H1 (cell line): Measurements from ENCODE around the gene ELANE. TPM values are rescaled to one million over a fixed set of nuclear protein-coding genes. Genes with fewer than 3 reads are reported as not detected.

Experiments used
- CTCF ChIA-PET: fragments of 300-600 bp; sonication (Branson Sonifier 250); formaldehyde crosslinking; loops from one replicate; lab custom pipeline; 2021; ENCODE audit not compliant: partially characterized antibody; lab: Charles Lee
- POLR2A ChIA-PET: fragments of 300-600 bp; sonication (Branson Sonifier 250); formaldehyde crosslinking; loops from one replicate; lab custom pipeline; 2021; ENCODE audit warnings: inconsistent platforms; ENCODE audit not compliant: partially characterized antibody; lab: Charles Lee
- DNase-seq, 2 experiments: peaks; one replicate each; pipeline versions ENCODE4 v3.0.0 to v3.0.0-alpha.2; 2010 to 2022; ENCODE audit warnings: low spot score in 2 of 2, low read depth in 1 of 2, mixed read lengths in 1 of 2
- FAIRE-seq: peaks from 2 replicates; lab custom pipeline; 2011; peaks lifted over from hg19 to GRCh38; lab: Jason Lieb, UNC
- H2AFZ ChIP-seq: 2 replicates; pipeline ENCODE4 v1.8.1; 2012; ENCODE audit warnings: low read length, inconsistent platforms
- H2AK5ac ChIP-seq: 2 replicates; pipeline ENCODE4 v1.6.1; 2013; ENCODE audit warnings: low read depth, low read length
- H2BK120ac ChIP-seq: replicated peaks from 2 replicates; pipeline ENCODE3; 2013; ENCODE audit warnings: low read depth, low read length, inconsistent platforms
- H2BK12ac ChIP-seq: 2 replicates; pipeline ENCODE4 v1.6.1; 2013; ENCODE audit warnings: low read depth, low read length
- H2BK15ac ChIP-seq: 2 replicates; pipeline ENCODE4 v1.6.1; 2013; ENCODE audit warnings: low read length
- H2BK20ac ChIP-seq: 2 replicates; pipeline ENCODE4 v1.6.1; 2013; ENCODE audit warnings: low read length
- H2BK5ac ChIP-seq: 2 replicates; pipeline ENCODE4 v1.6.1; 2013; ENCODE audit warnings: low read depth, low read length
- H3K14ac ChIP-seq: 2 replicates; pipeline ENCODE4 v1.6.1; 2013; ENCODE audit warnings: inconsistent platforms; ENCODE audit not compliant: insufficient read length
- H3K18ac ChIP-seq: 2 replicates; pipeline ENCODE4 v1.6.1; 2013; ENCODE audit warnings: low read length; ENCODE audit errors: extremely low read depth
- H3K23ac ChIP-seq: 2 replicates; pipeline ENCODE4 v1.6.1; 2013; ENCODE audit warnings: inconsistent platforms; ENCODE audit not compliant: insufficient read length
- H3K23me2 ChIP-seq: 2 replicates; pipeline ENCODE4 v1.6.1; 2013; ENCODE audit warnings: low read depth, low read length
- H3K27ac ChIP-seq: 2 replicates; pipeline ENCODE4 v1.6.1; 2011; ENCODE audit warnings: low read depth, low read length, inconsistent platforms
- H3K27me3 ChIP-seq, 4 experiments: replicated peaks in 1 of 4; 1 replicate in 1 of 4; 2 replicates in 3 of 4; pipeline versions ENCODE4 v1.6.1 to v1.8.1; 2011 to 2013; ENCODE audit warnings: low read length in 3 of 4, mild to moderate bottlenecking in 3 of 4, inconsistent platforms in 2 of 4, mixed read lengths in 2 of 4, moderate library complexity in 1 of 4; ENCODE audit not compliant: control insufficient read depth in 3 of 4, insufficient read depth in 3 of 4; ENCODE audit errors: extremely low read depth in 1 of 4
- H3K36me3 ChIP-seq, 4 experiments: 2 replicates each; pipeline versions ENCODE4 v1.6.1 to v1.8.1; 2011 to 2013; ENCODE audit warnings: mild to moderate bottlenecking in 4 of 4, low read length in 3 of 4, moderate library complexity in 2 of 4, control low read depth in 1 of 4, inconsistent platforms in 1 of 4; ENCODE audit not compliant: insufficient read depth in 4 of 4, control insufficient read depth in 2 of 4
- H3K4ac ChIP-seq: replicated peaks from 2 replicates; pipeline ENCODE3; 2013; ENCODE audit warnings: low read length, low read depth, mixed read lengths, inconsistent platforms; ENCODE audit not compliant: insufficient read length
- H3K4me1 ChIP-seq, 4 experiments: replicated peaks in 1 of 4; 1 replicate in 1 of 4; 2 replicates in 3 of 4; pipeline versions ENCODE4 v1.6.1 to v1.8.1; 2011 to 2013; ENCODE audit warnings: low read length in 3 of 4, inconsistent platforms in 2 of 4, mixed read lengths in 1 of 4; ENCODE audit not compliant: insufficient read depth in 4 of 4, control insufficient read depth in 3 of 4
- H3K4me2 ChIP-seq, 2 experiments: 2 replicates each; pipeline versions ENCODE4 v1.6.1 to v1.8.1; 2011 to 2013; ENCODE audit warnings: low read depth in 2 of 2, low read length in 2 of 2, control low read depth in 1 of 2, inconsistent platforms in 1 of 2, mild to moderate bottlenecking in 1 of 2; ENCODE audit not compliant: insufficient read depth in 1 of 2
- H3K4me3 ChIP-seq, 4 experiments: fragments of 200-600, 300-600 bp in 1 of 4; sonication (generic), shearing (Covaris generic), sonication (Bioruptor Twin) in 1 of 4; 2 replicates each; pipeline versions ENCODE4 v1.5.1 to v1.8.1; 2011 to 2016; ENCODE audit warnings: low read length in 4 of 4, low read depth in 3 of 4, control low read depth in 2 of 4, inconsistent platforms in 2 of 4, mild to moderate bottlenecking in 2 of 4, mixed read lengths in 1 of 4, moderate library complexity in 1 of 4; ENCODE audit not compliant: insufficient read depth in 2 of 4; ENCODE audit errors: extremely low read depth in 1 of 4
- H3K56ac ChIP-seq: replicated peaks from 2 replicates; pipeline ENCODE3; 2013; ENCODE audit warnings: low read depth, mild to moderate bottlenecking, mixed read lengths, low read length, inconsistent platforms; ENCODE audit not compliant: insufficient read length
- H3K79me1 ChIP-seq: 2 replicates; pipeline ENCODE4 v1.6.1; 2013; ENCODE audit warnings: low read depth, low read length, control low read depth
- H3K79me2 ChIP-seq, 2 experiments: 2 replicates each; pipeline versions ENCODE4 v1.6.1 to v1.8.1; 2012 to 2013; ENCODE audit warnings: low read length in 2 of 2, mild to moderate bottlenecking in 2 of 2, inconsistent platforms in 1 of 2; ENCODE audit not compliant: insufficient read depth in 2 of 2, control insufficient read depth in 1 of 2
- H3K9ac ChIP-seq, 4 experiments: replicated peaks in 1 of 4; 1 replicate in 1 of 4; 2 replicates in 3 of 4; pipeline versions ENCODE4 v1.6.1 to v1.8.1; 2011 to 2013; ENCODE audit warnings: low read depth in 3 of 4, low read length in 3 of 4, control low read depth in 2 of 4, mild to moderate bottlenecking in 2 of 4, moderate library complexity in 2 of 4, inconsistent platforms in 1 of 4; ENCODE audit errors: extremely low read depth in 1 of 4
- H3K9me3 ChIP-seq, 2 experiments: 2 replicates each; pipeline versions ENCODE4 v1.6.1 to v1.8.1; 2012 to 2013; ENCODE audit warnings: mild to moderate bottlenecking in 2 of 2, moderate library complexity in 2 of 2, control low read depth in 1 of 2, inconsistent platforms in 1 of 2, low read depth in 1 of 2, low read length in 1 of 2, mixed read lengths in 1 of 2; ENCODE audit not compliant: insufficient read depth in 2 of 2
- H4K20me1 ChIP-seq, 2 experiments: replicated peaks in 1 of 2; 2 replicates each; pipeline versions ENCODE3 to v1.8.1; 2011 to 2013; ENCODE audit warnings: inconsistent platforms in 2 of 2, low read length in 2 of 2, mild to moderate bottlenecking in 1 of 2; ENCODE audit not compliant: insufficient read depth in 2 of 2, control insufficient read depth in 1 of 2
- H4K5ac ChIP-seq: 2 replicates; pipeline ENCODE4 v1.6.1; 2013; ENCODE audit warnings: low read length, low read depth, mixed read lengths, inconsistent platforms; ENCODE audit not compliant: insufficient read length
- H4K8ac ChIP-seq: 2 replicates; pipeline ENCODE4 v1.8.0; 2013; ENCODE audit warnings: mild to moderate bottlenecking, moderate library complexity, low read length, inconsistent platforms; ENCODE audit not compliant: insufficient read depth; ENCODE audit errors: extremely low read depth
- H4K91ac ChIP-seq: replicated peaks from 2 replicates; pipeline ENCODE3; 2013; ENCODE audit warnings: low read length, mixed read lengths, inconsistent platforms; ENCODE audit not compliant: insufficient read length
- CBX5 ChIP-seq: fragments of 300-800, 300-1000 bp; sonication (generic); IDR thresholded peaks from 2 replicates; pipeline ENCODE4 v1.7.1; 2016; ENCODE audit warnings: antibody characterized with exemption, low read length, low read depth
- CEBPB ChIP-seq: IDR thresholded peaks from 2 replicates; pipeline ENCODE4 v1.6.1; 2012; ENCODE audit warnings: low read depth, low read length
- KDM4A ChIP-seq: IDR thresholded peaks from one replicate; pipeline ENCODE4 v1.7.1; 2012; ENCODE audit warnings: low read depth, mild to moderate bottlenecking, moderate library complexity, low read length, inconsistent platforms; ENCODE audit not compliant: severe bottlenecking
- KDM5A ChIP-seq: fragments of 200-600 bp; IDR thresholded peaks from 2 replicates; pipeline ENCODE4 v1.7.1; 2012; ENCODE audit warnings: mild to moderate bottlenecking, low read length, inconsistent platforms, mixed read lengths
- RAD21 ChIP-seq, 2 experiments: IDR thresholded peaks in 1 of 2; conservative IDR thresholded peaks in 1 of 2; 2 replicates each; pipeline ENCODE4 v1.6.1; 2011; ENCODE audit warnings: low read depth in 2 of 2, low read length in 2 of 2, improper control_type of control experiment in 1 of 2, inconsistent platforms in 1 of 2, mild to moderate bottlenecking in 1 of 2, moderate library complexity in 1 of 2
- RNF2 ChIP-seq: fragments of 200-900, 300-1000 bp; sonication (generic); IDR thresholded peaks from 2 replicates; pipeline ENCODE4 v1.7.1; 2016; ENCODE audit warnings: borderline replicate concordance, low read depth, mild to moderate bottlenecking, antibody characterized with exemption, low read length; ENCODE audit not compliant: poor library complexity, severe bottlenecking; ENCODE audit errors: missing control alignments
- SIN3A ChIP-seq, 2 experiments: IDR thresholded peaks in 1 of 2; conservative IDR thresholded peaks in 1 of 2; 2 replicates each; pipeline ENCODE4 v1.6.1; 2011 to 2012; ENCODE audit warnings: low read length in 2 of 2, improper control_type of control experiment in 1 of 2, low read depth in 1 of 2, mild to moderate bottlenecking in 1 of 2
- SIX5 ChIP-seq: IDR thresholded peaks from 2 replicates; pipeline ENCODE4 v1.6.1; 2011; ENCODE audit warnings: mild to moderate bottlenecking, low read depth, low read length
- TEAD4 ChIP-seq: IDR thresholded peaks from 2 replicates; pipeline ENCODE4 v1.6.1; 2012; ENCODE audit warnings: low read depth, low read length, inconsistent platforms, mixed read lengths
- ZNF274 ChIP-seq: IDR thresholded peaks from 2 replicates; pipeline ENCODE4 v1.7.0; 2012; ENCODE audit warnings: low read length, borderline replicate concordance; ENCODE audit errors: extremely low read depth
- WGBS, 2 experiments: shearing (Covaris generic) in 1 of 2; methylation state at CpG; one replicate each; pipeline versions ENCODE4 v1.1.6 to v1.1.7; 2013 to 2015; ENCODE audit warnings: low lambda C conversion rate in 2 of 2, mixed read lengths in 2 of 2, inconsistent platforms in 1 of 2, low coverage in 1 of 2, missing lambda C conversion rate in 1 of 2; ENCODE audit not compliant: insufficient replicate concordance in 2 of 2, insufficient coverage in 1 of 2, insufficient read length in 1 of 2; ENCODE audit errors: extremely low coverage in 1 of 2, missing lambda C conversion rate in 1 of 2; 5-methylcytosine and 5-hydroxymethylcytosine counted together
- polyA plus RNA-seq, 7 experiments: library from polyadenylated mRNA; depleted of rRNA in 3 of 7; stranded (reverse) in 5 of 7; unstranded in 2 of 7; fragments of >200 nt in 5 of 7; fragments of 200-250 nt in 2 of 7; gene quantifications; 1 replicate in 5 of 7; 2 replicates in 1 of 7; 4 replicates in 1 of 7; pipeline versions ENCODE4 v1.2.1 to v1.2.3, GENCODE V29; 2011 to 2013; ENCODE audit warnings: missing spikeins in 2 of 7, mixed read lengths in 2 of 7
- total RNA-seq: library from RNA; stranded (reverse); fragmentation: NEBNext Ultra II Directional; extraction: Animal tissue kit (Norgen Biotek cat#: 25700); gene quantifications from 2 replicates; pipeline ENCODE4 v1.2.1, GENCODE V29; 2021
- TF ChIP-seq, protein P1 (sequence below): IDR thresholded peaks from 2 replicates; pipeline ENCODE4 v1.6.1; 2012; ENCODE audit warnings: inconsistent platforms

ELANE gene
- total and polyA plus RNA-seq, 2 of the 8 experiments (the other 6 are each of a cell fraction or from before 2014, with no cell fraction given): not detected

DNA sequence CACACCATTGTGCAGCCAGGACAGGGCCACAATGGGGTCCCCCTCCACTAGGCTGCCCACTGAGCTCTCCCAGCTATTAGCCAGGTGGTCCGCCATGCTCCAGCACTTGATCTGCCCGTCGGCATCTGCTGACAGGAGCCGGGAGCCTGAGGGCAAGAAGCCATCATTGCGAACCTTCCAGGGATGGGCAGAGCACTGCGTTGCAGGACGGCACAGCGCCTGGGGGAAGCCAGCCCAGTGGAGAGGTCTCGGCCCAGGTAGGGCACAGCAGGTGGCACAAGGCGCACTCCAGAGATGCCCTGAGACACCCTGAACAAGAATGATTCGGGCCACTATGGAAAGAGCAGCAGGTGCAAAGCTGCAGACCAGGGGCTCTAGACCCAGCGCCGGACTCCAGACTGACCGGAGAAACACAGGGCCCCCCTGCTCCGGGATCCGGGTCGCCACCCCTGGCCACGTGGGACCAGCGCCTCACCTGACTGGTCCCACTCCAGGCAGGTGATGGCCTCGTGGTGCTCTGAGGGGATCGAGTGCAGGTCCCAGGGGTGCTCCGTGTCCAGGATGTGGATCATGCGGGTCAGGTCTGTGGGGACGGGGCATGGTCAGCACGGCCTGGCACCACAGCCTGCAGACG is 37.7 kb downstream of the ELANE start:
- no peak overlapping the region for H3K4me3 ChIP-seq
- no peak overlapping the region for H3K4ac ChIP-seq
- peaks cover 3% of the 10 kb centered on the region; the same call in 1 of the 2 replicates for H3K23me2 ChIP-seq
- peaks cover 0 to 15% (median 10%) of the 10 kb centered on the region in 4 experiments; a peak in 4 of 8 replicates for H3K36me3 ChIP-seq
- H3K27ac ChIP-seq: no peak overlapping the region
- H3K56ac ChIP-seq: no peak overlapping the region
- no peak overlapping the region for H4K91ac ChIP-seq
- no peak overlapping the region for H3K23ac ChIP-seq
- H3K9ac ChIP-seq: no peak overlapping the region
- no peak overlapping the region for H2BK120ac ChIP-seq
- H3K79me1 ChIP-seq: peaks cover 7% of the 10 kb centered on the region
- ChIA-PET CTCF (interaction anchor here (1.1 kb wide), 1 partner anchor 16 kb away, joined by 3 read pairs; no protein-coding TSS in a partner anchor), POLR2A (interaction anchor here (8.8 kb wide), 1 partner anchor 12 kb away, joined by 82 read pairs; no protein-coding TSS in a partner anchor)
- H2AK5ac ChIP-seq: no peak overlapping the region
- H2BK15ac ChIP-seq: no peak overlapping the region
- no peak overlapping the region for H3K4me2 ChIP-seq
- no peak overlapping the region for H4K8ac ChIP-seq
- no peak overlapping the region for H2BK5ac ChIP-seq
- H2BK12ac ChIP-seq: no peak overlapping the region
- peaks cover 0 to 2% (median 0%) of the 10 kb centered on the region in 4 experiments; a peak in 2 of 7 replicates for H3K4me1 ChIP-seq
- no peak for TF ChIP-seq RNF2
- no peak for TF ChIP-seq KDM4A
- no peak for TF ChIP-seq KDM5A
- no peak for TF ChIP-seq RAD21 (IDR thresholded peaks at IDR 0.05 in 1 of 2, conservative IDR thresholded peaks at IDR 0.05 in 1 of 2; ENCODE audit: low read depth in 2 of 2, low read length in 2 of 2)
- TF ChIP-seq ZNF274: no peak
- no peak for TF ChIP-seq CEBPB
- TF ChIP-seq, protein P1, sequence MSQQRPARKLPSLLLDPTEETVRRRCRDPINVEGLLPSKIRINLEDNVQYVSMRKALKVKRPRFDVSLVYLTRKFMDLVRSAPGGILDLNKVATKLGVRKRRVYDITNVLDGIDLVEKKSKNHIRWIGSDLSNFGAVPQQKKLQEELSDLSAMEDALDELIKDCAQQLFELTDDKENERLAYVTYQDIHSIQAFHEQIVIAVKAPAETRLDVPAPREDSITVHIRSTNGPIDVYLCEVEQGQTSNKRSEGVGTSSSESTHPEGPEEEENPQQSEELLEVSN: no peak
- TF ChIP-seq CBX5: no peak
- no peak for TF ChIP-seq SIX5
- no peak for TF ChIP-seq SIN3A (conservative IDR thresholded peaks at IDR 0.05 in 1 of 2, IDR thresholded peaks at IDR 0.05 in 1 of 2; ENCODE audit: low read depth in 1 of 2, low read length in 2 of 2)
- no peak for TF ChIP-seq TEAD4
- no peaks in the 10 kb centered on the region; a peak in 1 of 4 replicates for H3K79me2 ChIP-seq
- FAIRE-seq (no peak), DNase-seq (no peak)
- H3K18ac ChIP-seq: no peak overlapping the region
- H2AFZ ChIP-seq: no peak overlapping the region
- no peak overlapping the region for H3K14ac ChIP-seq
- 94% methylated on average over 25 of the region's 26 CpGs; no CpG with 5 or more reads in 1 of the 2 experiments for WGBS, 2 experiments
- H3K9me3 ChIP-seq: no peaks in the 10 kb centered on the region
- H3K27me3 ChIP-seq: no peaks in the 10 kb centered on the region
- no peak overlapping the region for H4K5ac ChIP-seq
- H4K20me1 ChIP-seq: peaks cover 5 to 13% of the 10 kb centered on the region in 2 experiments
- H2BK20ac ChIP-seq: no peak overlapping the region
